ENCODE data around the gene LRIT1. TPM values are rescaled to one million over a fixed set of nuclear protein-coding genes. Genes with fewer than 3 reads are reported as not detected.

The LRIT1 gene
- total RNA-seq, 1 donor from 2014 or later = not detected

DNA sequence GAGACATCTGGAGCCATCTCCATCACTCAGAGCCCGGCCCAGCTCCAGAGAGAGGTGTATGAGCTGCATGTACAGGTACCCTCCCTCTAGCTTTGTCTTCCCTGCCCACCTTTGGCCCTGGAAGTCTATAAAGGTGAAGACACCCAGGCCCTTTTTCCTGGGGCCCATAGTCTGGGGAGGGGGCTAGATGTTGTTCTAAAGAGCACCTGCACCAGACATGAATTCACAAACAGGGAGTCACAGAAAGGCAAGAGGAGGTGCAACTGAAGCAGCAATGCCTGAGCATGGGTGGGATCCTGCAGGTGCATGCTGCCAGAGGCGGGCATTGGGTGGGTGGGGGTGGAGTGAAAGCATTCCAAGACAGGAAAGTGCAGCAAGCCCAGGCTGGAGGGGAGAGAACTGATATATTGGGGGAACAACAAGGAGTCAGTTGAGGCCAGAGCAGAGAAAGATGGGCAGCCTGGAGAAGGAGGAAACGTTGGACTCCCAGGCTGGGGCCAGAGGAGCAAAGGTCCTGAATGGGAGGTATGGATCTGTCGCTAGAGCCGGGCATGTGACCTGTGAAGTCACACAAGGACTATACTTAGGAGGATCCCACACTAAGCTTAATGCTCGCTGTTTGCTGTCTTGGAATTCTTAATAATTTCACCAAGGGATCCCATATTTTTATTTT, 35.4 kb downstream of the LRIT1 start:
- Mint-ChIP-seq H3K27me3 (peaks cover 13% of the 10 kb centered on the region), H3K4me1 (no peaks in the 10 kb centered on the region), H3K36me3 (ENCODE audit: low read depth) (no peaks in the 10 kb centered on the region), H3K4me3 (no peak overlapping the region), H3K27ac (no peak overlapping the region), H3K9me3 (no peaks in the 10 kb centered on the region)
- intact Hi-C loops (cut with micrococcal nuclease) = loop anchor here (1.0 to 2.0 kb wide), 3 partner anchors 27 to 147 kb away; no protein-coding TSS in a partner anchor
- CTCF ChIA-PET = interaction anchor here (0.6 to 7.1 kb wide), 4 partner anchors 42 to 147 kb away, joined by 3 to 90 read pairs (median 6); no protein-coding TSS in a partner anchor
- POLR2A ChIA-PET = no interaction called here
- DNase-seq (no peak), ATAC-seq (ENCODE audit: low read depth) (no peak)
- TF ChIP-seq, protein P1, sequence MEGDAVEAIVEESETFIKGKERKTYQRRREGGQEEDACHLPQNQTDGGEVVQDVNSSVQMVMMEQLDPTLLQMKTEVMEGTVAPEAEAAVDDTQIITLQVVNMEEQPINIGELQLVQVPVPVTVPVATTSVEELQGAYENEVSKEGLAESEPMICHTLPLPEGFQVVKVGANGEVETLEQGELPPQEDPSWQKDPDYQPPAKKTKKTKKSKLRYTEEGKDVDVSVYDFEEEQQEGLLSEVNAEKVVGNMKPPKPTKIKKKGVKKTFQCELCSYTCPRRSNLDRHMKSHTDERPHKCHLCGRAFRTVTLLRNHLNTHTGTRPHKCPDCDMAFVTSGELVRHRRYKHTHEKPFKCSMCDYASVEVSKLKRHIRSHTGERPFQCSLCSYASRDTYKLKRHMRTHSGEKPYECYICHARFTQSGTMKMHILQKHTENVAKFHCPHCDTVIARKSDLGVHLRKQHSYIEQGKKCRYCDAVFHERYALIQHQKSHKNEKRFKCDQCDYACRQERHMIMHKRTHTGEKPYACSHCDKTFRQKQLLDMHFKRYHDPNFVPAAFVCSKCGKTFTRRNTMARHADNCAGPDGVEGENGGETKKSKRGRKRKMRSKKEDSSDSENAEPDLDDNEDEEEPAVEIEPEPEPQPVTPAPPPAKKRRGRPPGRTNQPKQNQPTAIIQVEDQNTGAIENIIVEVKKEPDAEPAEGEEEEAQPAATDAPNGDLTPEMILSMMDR (IDR thresholded peaks at IDR 0.05) = no peak

DNA sequence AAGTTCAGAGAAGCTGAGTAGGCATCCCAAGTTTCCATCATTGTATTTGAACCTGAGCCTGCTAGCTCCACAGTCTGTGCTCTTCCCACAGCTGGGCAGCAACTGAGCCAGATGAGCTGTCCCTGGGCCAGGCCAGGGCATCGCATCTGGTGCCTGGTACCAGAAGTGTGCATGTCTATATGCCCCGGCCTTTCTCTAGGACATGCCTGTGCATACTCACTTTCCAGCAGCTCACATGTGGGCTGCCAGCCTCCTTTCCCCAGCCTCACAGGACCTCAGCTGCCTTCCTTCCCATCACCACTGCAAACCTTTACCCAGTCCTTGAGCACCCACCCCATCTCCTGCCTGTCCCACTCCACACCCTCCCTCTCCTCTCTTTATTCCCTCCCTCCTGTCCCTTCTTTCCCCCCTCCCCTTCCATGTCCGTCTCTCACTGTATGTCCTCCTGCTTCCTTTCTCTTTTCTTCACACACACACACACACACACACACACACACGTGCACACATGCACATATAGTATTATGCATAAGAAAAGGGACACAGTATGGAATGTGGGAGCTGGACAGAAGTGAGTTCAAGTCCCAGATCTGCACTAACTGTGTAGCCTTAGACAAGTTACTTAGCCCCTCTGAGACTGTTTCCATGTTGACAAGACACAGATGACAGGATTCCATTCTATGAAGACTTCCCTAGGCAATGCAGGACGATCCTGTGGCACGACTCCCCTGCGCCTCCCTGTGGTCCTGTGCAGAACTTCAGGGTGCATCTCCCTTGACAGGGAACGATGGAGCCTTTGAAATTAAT, 36.1 kb downstream of the LRIT1 start:
- ATAC-seq (ENCODE audit: low read depth) = peak; percentile 88
- no peaks in the 10 kb centered on the region for H3K36me3 Mint-ChIP-seq (ENCODE audit: low read depth)
- H3K27ac Mint-ChIP-seq = no peak overlapping the region
- H3K4me3 Mint-ChIP-seq = no peak overlapping the region
- POLR2A ChIA-PET = interaction anchor here (0.7 to 1.1 kb wide), 2 partner anchors 56 to 57 kb away, joined by 3 to 5 read pairs; no protein-coding TSS in a partner anchor
- no peaks in the 10 kb centered on the region for H3K4me1 Mint-ChIP-seq
- CTCF ChIA-PET = interaction anchor here (0.6 to 7.1 kb wide), 5 partner anchors 41 to 146 kb away, joined by 3 to 90 read pairs (median 5); no protein-coding TSS in a partner anchor
- H3K9me3 Mint-ChIP-seq = no peaks in the 10 kb centered on the region
- TF ChIP-seq, protein P1 (IDR thresholded peaks at IDR 0.05) = no peak
- peaks cover 13% of the 10 kb centered on the region for H3K27me3 Mint-ChIP-seq
- intact Hi-C loops (cut with micrococcal nuclease) = loop anchor here (1.0 to 2.0 kb wide), 3 partner anchors 26 to 146 kb away; no protein-coding TSS in a partner anchor
- DNase-seq = peak; percentile 49

DNA sequence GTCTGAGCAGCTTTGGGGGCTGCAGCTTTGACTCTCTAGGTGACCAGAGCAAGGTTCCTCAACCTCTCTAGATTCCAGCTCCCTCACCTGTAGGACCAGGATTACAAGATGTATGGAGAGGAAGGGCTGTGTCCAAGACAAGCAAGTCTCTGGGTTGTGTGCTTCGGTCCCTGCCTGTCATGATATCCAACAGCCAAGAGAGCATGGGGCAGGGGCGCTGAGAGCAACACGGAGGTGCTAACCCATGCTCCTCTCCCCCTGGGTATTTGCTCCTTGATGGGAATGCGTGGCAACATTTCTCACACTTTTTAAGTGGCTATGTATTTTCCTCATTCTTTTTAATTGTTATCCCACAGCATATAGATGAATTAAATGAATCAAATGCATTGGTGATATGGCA, 36.7 kb downstream of the LRIT1 start:
- H3K4me1 Mint-ChIP-seq = no peaks in the 10 kb centered on the region
- H3K27me3 Mint-ChIP-seq = peaks cover 13% of the 10 kb centered on the region
- H3K36me3 Mint-ChIP-seq (ENCODE audit: low read depth) = no peaks in the 10 kb centered on the region
- no peak overlapping the region for H3K4me3 Mint-ChIP-seq
- POLR2A ChIA-PET = interaction anchor here (0.7 to 1.1 kb wide), 2 partner anchors 55 to 57 kb away, joined by 3 to 5 read pairs; no protein-coding TSS in a partner anchor
- DNase-seq (no peak), ATAC-seq (ENCODE audit: low read depth) (no peak)
- H3K27ac Mint-ChIP-seq = no peak overlapping the region
- CTCF ChIA-PET = interaction anchor here (0.9 to 7.1 kb wide), 4 partner anchors 40 to 145 kb away, joined by 3 to 90 read pairs (median 6); no protein-coding TSS in a partner anchor
- intact Hi-C loops (cut with micrococcal nuclease) = loop anchor here (1.0 to 2.0 kb wide), 3 partner anchors 26 to 145 kb away; no protein-coding TSS in a partner anchor
- H3K9me3 Mint-ChIP-seq = no peaks in the 10 kb centered on the region
- TF ChIP-seq, protein P1 (IDR thresholded peaks at IDR 0.05) = no peak

DNA sequence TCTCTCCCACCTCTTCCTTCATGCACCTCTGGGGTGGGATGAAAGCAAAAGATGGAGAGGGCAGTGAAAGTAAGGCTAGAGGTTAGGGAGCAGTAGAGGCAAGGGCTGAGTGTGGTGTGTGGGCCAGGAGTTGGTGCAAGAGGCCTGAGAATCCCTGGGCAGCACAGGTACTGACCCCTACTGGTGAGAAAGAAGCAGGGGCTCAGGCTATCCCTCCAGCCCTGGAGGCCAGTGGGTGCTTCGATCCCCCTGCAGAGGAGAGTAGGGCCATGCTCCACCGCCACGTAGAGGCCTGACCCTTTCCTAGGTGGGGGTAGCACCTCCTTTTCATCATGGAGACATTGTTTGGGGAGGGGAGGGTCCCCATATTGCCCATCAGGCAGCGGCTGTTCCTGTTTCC, 37.2 kb downstream of the LRIT1 start:
- Mint-ChIP-seq H3K4me1 (no peaks in the 10 kb centered on the region), H3K27me3 (peaks cover 13% of the 10 kb centered on the region), H3K9me3 (no peaks in the 10 kb centered on the region), H3K36me3 (ENCODE audit: low read depth) (no peaks in the 10 kb centered on the region), H3K4me3 (no peak overlapping the region), H3K27ac (no peak overlapping the region)
- intact Hi-C loops (cut with micrococcal nuclease) = loop anchor here (2.0 kb wide), 1 partner anchor 25 kb away; no protein-coding TSS in a partner anchor
- no peak for DNase-seq
- peak; percentile 60 for ATAC-seq (ENCODE audit: low read depth)
- TF ChIP-seq, protein P1 (IDR thresholded peaks at IDR 0.05) = no peak
- CTCF ChIA-PET = interaction anchor here (2.2 to 7.1 kb wide), 3 partner anchors 56 to 145 kb away, joined by 5 to 90 read pairs (median 36); no protein-coding TSS in a partner anchor
- POLR2A ChIA-PET = no interaction called here
